HCEC 1CT (cell line): Measurements from ENCODE around the gene LCE7A.

ENCODE experiments used
- DNase-seq: peaks from one replicate; pipeline ENCODE4 v3.0.0-alpha.2; 2017

Gene LCE7A

GRCh38 chr1:152880907-152881306, 21.1 kb downstream of the LCE7A start:
- DNase-seq, result no peak

- no peak for DNase-seq
Observed at GRCh38 chr1:152884085-152884484, 24.3 kb downstream of the LCE7A start.

GRCh38 chr1:152884506-152884905, 24.7 kb downstream of the LCE7A start:
- no peak for DNase-seq

GRCh38 chr1:152884966-152885624, 25.3 kb downstream of the LCE7A start:
- no peak for DNase-seq

GRCh38 chr1:152886085-152886484, 26.3 kb downstream of the LCE7A start:
- no peak for DNase-seq

GRCh38 chr1:152886758-152887409, 27.1 kb downstream of the LCE7A start:
- no peak for DNase-seq

- DNase-seq, result no peak
Observed at GRCh38 chr1:152888126-152888525, 28.3 kb downstream of the LCE7A start.

- no peak for DNase-seq
Observed at GRCh38 chr1:152899027-152899426, 39.2 kb downstream of the LCE7A start.

GRCh38 chr1:152899883-152900282, 40.1 kb downstream of the LCE7A start:
- DNase-seq, result no peak

GRCh38 chr1:152901631-152902030, 41.8 kb downstream of the LCE7A start:
- DNase-seq, result no peak

- DNase-seq, result no peak
Observed at GRCh38 chr1:152902636-152903035, 42.8 kb downstream of the LCE7A start.

GRCh38 chr1:152904688-152905440, 45.1 kb downstream of the LCE7A start:
- DNase-seq, result no peak

GRCh38 chr1:152906023-152906565, 46.3 kb downstream of the LCE7A start:
- DNase-seq, result peak; percentile 47

- no peak for DNase-seq
Observed at GRCh38 chr1:152907686-152908601, 48.1 kb downstream of the LCE7A start, which contains the start of gene IVL. TSS of gene IVL (plus strand) at chr1:152908546. CDS start at chr1:152909798, 1,252 bp downstream.

GRCh38 chr1:152909206-152909605, 49.4 kb downstream of the LCE7A start:
- no peak for DNase-seq
